DMS 273 (cell line): ENCODE measurements around the gene PDSS2.

Experiments
- DNase-seq: peaks from one replicate; lab custom pipeline; 2025; ENCODE audit not compliant: unreplicated experiment; lab: John Stamatoyannopoulos, UW

PDSS2 gene

DNA sequence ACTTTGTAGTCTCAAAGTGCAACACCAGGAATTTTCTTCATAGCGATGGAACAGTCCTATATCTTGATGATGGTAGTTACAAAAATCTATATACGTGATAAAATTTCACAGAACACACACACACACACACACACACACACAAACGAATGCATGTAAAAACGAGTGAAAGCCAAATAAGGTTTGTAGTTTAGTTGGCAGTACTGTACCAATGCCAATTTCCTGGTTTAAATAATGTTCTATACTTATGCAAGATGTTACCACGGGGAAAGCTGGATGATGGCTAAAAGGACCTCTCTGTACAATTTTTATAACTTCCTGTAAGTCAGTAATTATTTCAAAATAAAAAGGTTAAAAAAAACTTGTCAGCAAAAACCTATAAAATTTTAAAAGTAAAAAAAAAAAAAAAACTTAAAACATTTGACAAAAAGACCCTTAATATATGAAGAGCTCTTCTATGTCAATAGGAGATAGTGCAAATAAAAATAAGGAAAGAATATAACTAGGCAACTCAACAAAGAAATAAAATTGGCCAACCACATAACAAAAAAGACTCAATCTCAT lies 37.6 kb downstream of the PDSS2 start:
- DNase-seq = no peak

GRCh38 chr6:107419733-107420132 lies 39.6 kb downstream of the PDSS2 start:
- DNase-seq = peak; percentile 11

DNA sequence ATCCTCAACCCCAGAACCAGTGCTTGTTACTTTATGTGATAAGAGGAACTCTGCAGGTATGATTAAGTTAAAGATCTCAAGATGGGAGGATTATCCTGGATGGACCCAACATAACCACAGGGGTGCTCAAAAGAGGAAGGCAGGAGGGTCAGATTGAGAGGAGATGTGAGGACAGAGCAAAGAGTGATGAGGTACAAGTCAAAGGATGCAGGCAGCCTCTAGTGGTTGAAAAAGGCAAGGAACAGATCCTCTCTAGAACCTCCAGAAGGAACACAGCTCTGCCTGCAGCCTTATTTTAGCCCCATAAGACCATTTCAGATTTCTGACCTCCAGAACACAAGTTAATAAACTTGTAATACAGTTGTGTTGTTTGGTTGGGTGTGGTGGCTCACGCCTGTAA lies 41.2 kb downstream of the PDSS2 start:
- peak; percentile 25 for DNase-seq

GRCh38 chr6:107416145-107416544 lies 43.2 kb downstream of the PDSS2 start:
- DNase-seq = no peak

DNA sequence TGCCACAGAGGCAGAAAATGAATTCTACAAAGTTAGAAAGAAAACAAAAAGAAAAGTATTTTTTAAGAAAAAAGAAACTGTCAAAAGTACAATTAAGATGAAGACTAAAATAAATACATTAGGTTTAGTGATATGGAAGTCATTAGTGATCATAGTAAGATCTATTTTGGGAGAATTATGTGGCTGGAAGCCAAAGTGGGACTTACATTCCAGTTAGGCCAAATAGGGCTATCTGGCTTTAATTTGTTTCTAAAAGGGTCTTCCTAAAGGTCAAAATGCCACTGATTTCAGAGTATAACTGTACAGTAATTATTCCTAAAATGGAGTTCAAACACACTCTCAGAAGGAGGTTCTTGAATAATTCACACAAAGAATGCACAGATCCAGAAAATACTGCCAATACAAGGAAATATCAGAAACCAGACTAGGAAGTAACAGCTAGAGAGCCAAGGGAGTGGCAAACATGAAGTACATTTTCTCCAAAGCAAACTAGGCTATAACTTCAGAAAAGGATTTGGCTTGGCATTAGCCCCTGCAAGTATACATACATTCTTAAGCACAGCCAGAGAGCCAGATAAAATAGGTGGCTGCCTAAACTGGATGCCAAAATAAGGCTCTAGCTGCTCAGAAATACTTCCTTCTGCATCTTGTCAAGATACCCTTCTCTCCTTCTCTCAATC lies 45.3 kb downstream of the PDSS2 start:
- no peak for DNase-seq

DNA sequence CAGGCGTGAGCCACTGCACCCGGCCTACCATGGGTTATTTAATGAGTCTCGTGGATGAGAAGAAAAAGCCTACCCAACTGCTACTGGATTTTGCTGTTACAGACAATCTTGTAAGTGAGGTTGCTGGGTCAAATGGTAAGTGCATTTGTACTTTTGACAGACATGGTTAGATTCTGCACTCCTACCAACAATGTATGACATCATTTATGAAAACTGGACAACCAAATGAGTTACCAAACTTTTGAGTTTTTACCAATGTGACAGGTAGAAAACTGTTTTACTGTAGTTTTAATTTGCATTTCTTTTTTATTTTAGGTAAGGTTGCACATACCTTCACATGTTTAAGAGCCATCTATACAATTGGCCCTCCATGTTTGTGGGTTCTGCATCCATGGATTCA lies 48.2 kb downstream of the PDSS2 start:
- no peak for DNase-seq

GRCh38 chr6:107409942-107410341 lies 49.4 kb downstream of the PDSS2 start:
- DNase-seq = no peak

- no peak for DNase-seq
Observed at GRCh38 chr6:107408714-107409113, 50.6 kb downstream of the PDSS2 start.

- DNase-seq = no peak
Observed at GRCh38 chr6:107405002-107405401, 54.4 kb downstream of the PDSS2 start.

- DNase-seq = no peak
Observed at GRCh38 chr6:107402533-107402932, 56.8 kb downstream of the PDSS2 start.

DNA sequence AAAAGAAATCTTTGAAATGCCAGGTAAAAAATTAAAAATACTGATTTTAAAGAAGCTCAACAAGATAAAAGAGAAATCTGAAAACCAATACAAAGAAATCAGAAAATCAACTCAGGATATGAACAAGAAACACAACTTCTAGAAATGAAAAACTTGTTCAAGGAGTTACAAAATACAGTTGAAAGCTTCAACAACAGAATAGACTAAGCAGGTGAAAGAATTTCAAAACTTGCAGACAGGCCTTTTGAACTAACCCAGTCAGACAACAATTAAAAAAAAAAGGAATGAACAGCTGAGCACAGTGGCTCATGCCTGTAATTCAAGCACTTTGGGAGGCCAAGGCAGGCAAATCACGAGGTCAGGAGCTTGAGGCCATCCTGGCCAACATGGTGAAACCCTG lies 57.8 kb downstream of the PDSS2 start:
- peak; percentile 24 for DNase-seq

DNA sequence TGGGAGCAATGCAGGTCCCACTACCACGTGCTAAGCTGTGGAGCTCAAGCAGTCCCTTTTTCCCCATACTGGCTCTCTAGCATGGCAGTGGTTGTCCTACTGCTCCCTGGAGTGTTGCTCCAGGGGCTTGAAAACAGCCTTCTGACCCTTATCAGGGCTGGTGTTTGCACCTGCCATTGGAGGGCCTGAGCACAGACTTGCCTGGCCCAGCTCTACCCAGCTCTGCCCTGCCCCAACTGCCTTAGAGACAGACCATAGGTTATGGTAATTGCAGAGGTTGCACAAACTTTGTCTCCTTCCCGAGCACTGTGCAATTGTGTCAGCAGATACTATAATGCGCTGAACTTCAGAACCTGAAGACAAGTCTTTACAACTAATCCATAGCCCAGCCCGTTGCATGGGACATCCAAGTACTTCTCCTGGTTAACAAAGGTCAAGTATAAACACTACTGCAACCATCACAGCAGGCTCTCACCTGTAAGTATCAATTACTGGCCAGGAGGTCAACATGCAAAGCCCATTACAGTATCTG lies 58.7 kb downstream of the PDSS2 start:
- no peak for DNase-seq

DNA sequence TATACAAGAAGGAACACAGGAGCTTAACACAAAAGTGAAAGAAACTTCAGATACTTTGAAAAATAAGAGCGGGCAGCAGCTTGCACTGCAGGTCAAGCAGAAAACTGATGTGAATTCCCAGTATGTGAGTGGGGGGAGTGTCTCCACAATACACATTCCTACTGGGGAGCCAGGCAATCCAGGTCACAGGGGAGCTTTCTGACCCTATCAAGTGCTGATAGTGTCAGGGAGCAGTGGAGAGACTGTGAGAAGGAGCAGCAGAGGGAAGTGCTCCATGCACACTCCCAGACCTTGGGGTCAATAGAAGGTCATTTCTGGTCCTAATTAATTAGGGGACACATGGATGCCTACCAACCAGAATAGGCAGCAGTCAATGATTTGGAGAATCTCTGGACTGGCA lies 59.4 kb downstream of the PDSS2 start:
- no peak for DNase-seq

- DNase-seq = no peak
Observed at GRCh38 chr6:107398001-107398400, 61.4 kb downstream of the PDSS2 start.

DNA sequence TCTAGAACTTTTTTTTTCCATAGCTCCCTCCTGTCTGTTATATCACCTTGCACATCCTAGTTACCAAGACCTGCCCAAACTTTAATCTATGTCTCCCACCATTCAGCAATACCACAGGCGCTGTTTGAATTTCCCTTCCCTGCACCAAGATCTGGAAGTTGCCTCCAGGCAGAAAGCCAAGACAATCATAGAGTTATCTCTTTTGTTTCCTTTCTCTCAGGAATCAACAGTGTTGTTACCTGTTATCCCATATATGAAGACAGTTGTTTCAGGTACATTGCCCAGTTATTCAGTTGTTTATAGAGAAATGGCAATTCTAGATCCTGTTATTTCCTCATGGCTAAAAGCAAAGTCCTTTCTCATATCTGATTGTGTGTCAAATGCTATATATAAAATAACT lies 63.2 kb downstream of the PDSS2 start:
- no peak for DNase-seq

DNA sequence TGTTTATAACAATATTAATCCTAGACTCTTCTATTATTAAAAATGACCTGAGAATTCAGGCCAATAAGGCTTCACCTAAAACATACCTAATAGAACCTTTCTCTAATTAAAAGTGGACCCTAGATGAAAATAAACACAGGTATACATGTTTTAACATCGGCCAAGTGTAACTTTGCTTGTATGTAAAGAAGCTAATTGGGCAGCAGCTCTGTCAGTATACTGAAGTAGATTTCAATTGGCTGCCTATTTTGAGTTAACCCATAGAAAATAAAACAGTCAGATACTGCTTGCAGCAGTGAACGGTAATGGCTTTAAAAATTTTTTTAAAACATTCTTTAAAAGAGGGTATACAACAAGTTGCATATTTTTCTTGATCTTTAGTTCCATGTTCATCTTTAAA lies 67.3 kb downstream of the PDSS2 start:
- DNase-seq = no peak

DNA sequence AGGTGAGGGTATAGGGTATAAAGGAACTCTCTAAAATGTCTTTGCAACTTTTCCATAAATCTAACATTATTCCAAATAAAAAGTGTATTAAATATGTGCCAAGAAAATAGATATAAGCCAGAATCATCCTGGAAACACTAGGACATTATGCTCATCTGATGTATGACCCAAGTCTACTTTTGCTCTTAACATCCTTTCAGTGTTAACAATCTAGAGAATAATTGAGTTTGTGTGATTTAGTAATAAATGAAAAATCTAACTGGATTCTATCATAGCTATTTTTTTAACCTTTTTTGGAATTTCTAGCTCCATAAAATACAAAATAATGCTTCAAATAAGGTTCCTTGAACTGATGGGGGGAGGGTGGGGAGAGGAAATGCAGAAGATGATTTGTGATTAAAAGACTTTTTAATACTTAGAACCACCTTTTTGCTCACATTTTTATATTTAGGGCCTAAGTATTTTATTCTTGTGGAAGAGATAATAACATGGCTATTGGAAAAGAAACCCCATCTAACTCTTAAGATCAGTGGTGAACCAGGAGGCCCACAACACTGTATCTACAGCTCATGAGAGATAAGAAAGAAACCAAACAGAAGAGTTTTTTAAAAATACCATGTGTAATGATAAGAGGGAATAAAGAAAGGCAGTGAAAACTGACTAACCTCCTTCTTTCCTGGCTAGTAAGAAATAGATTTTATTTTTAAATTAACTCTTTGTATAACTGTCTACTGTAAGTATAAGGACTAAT lies 68.5 kb downstream of the PDSS2 start:
- DNase-seq = no peak

- DNase-seq = no peak
Observed at GRCh38 chr6:107390056-107390455, 69.3 kb downstream of the PDSS2 start.

DNA sequence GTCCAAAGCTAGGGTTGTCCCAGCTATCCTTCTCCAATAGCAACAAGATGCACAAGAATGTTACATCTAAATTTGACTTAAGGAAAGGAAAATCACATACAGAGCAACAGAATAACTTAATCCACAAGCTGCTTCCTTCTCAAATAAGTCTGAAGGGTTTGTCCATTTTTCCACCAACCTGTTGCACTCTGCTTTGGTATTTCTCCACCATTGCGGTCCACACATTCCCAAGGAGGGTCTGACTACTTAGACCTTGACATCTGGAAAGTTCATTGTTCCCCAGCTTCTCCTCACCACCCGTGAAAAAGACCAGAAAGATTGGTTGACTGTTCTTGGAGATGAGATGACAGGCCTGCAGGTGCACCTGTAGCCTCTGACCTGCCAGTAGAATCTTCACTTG lies 72.5 kb downstream of the PDSS2 start:
- DNase-seq = no peak

GRCh38 chr6:107386340-107386739 lies 73.0 kb downstream of the PDSS2 start:
- no peak for DNase-seq

GRCh38 chr6:107383705-107384104 lies 75.7 kb downstream of the PDSS2 start:
- DNase-seq = no peak

DNA sequence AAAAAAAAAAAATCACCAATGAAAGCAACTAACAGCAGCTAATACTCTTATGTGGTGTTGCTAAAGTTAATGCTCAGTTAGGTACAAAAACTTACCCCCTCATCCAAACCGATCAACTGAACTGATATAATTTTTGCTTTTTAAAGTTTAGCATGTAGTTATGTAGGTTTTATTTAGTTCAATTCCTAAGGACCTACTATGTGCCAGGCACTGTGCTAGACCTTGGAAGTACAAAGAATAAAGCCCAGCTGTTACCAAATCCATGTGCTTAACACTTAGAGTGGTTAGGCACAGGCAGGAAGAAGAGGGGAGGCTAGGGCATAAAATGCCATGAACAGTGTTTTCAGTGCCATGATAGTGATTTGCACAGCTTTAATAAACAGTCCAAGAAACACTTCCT lies 85.1 kb downstream of the PDSS2 start:
- no peak for DNase-seq
